Smooth muscle cell (in vitro differentiated cells): ENCODE data around the gene CCDC169. TPM values are rescaled to one million over a fixed set of nuclear protein-coding genes. Genes with fewer than 3 reads are reported as not detected.

Experiments
- DNase-seq: peaks from one replicate; lab custom pipeline; 2025; ENCODE audit not compliant: unreplicated experiment; lab: John Stamatoyannopoulos, UW
- H2AFZ ChIP-seq: fragments of 200-600 bp; sonication (generic); 2 replicates; pipeline ENCODE4 v1.6.0; 2016; ENCODE audit warnings: antibody characterized with exemption, low read depth, mild to moderate bottlenecking
- H3F3A ChIP-seq: fragments of 200-600 bp; sonication (generic); 2 replicates; pipeline ENCODE4 v1.6.0; 2017; ENCODE audit warnings: antibody characterized with exemption, low read depth
- H3K27ac ChIP-seq: fragments of 200-600 bp; sonication (generic); 2 replicates; pipeline ENCODE4 v1.5.1; 2016; ENCODE audit warnings: low read depth, mild to moderate bottlenecking
- H3K27me3 ChIP-seq: fragments of 200-600 bp; sonication (generic); 2 replicates; pipeline ENCODE4 v1.6.1; 2016; ENCODE audit warnings: low read depth, mild to moderate bottlenecking
- H3K36me3 ChIP-seq: fragments of 200-600 bp; sonication (generic); 2 replicates; pipeline ENCODE4 v1.5.1; 2016; ENCODE audit warnings: low read depth
- H3K4me1 ChIP-seq: fragments of 200-600 bp; sonication (generic); 2 replicates; pipeline ENCODE4 v1.5.1; 2016; ENCODE audit warnings: low read depth
- H3K4me2 ChIP-seq: fragments of 200-600 bp; sonication (generic); 2 replicates; pipeline ENCODE4 v1.6.0; 2016; ENCODE audit warnings: mild to moderate bottlenecking
- H3K4me3 ChIP-seq: fragments of 200-600 bp; sonication (generic); 2 replicates; pipeline ENCODE4 v1.5.1; 2016; ENCODE audit warnings: mild to moderate bottlenecking
- H3K79me2 ChIP-seq: fragments of 200-600 bp; sonication (generic); 2 replicates; pipeline ENCODE4 v1.6.0; 2016; ENCODE audit warnings: low read depth, mild to moderate bottlenecking
- H3K9ac ChIP-seq: fragments of 200-600 bp; sonication (generic); 2 replicates; pipeline ENCODE4 v1.6.0; 2016; ENCODE audit warnings: low read depth
- H3K9me3 ChIP-seq: fragments of 200-600 bp; sonication (generic); replicated peaks from 2 replicates; pipeline ENCODE4 v1.5.1; 2016; ENCODE audit warnings: low read depth
- H4K20me1 ChIP-seq: fragments of 200-600 bp; sonication (generic); 2 replicates; pipeline ENCODE4 v1.6.0; 2016; ENCODE audit warnings: low read depth
- CTCF ChIP-seq: fragments of 200-600 bp; sonication (generic); IDR thresholded peaks from 2 replicates; pipeline ENCODE4 v1.5.1; 2017; ENCODE audit warnings: borderline replicate concordance, mild to moderate bottlenecking, antibody characterized with exemption; ENCODE audit not compliant: insufficient read depth, poor library complexity, severe bottlenecking
- WGBS: methylation state at CpG from one replicate; pipeline ENCODE4 v1.1.7; 2016; ENCODE audit warnings: low lambda C conversion rate; 5-methylcytosine and 5-hydroxymethylcytosine counted together
- polyA plus RNA-seq: library from polyadenylated mRNA; unstranded; fragments of >200 nt; fragmentation: Nextera tagmentation; extraction: Ambion mirVana; gene quantifications from 2 replicates; pipeline ENCODE4 v1.2.1, GENCODE V29; 2016
- small RNA-seq: library from RNA; depleted of rRNA; stranded (forward); fragments of <200 nt; gene quantifications from one replicate; pipeline ENCODE3, GENCODE V24; 2014
- total RNA-seq: library from RNA; depleted of rRNA; stranded (reverse); fragments of >200 nt; gene quantifications from 2 replicates; pipeline ENCODE4 v1.2.3, GENCODE V29; 2014

Gene CCDC169
- total and polyA plus RNA-seq, 2 experiments from 2014 or later = 1.1 to 1.5 TPM

GRCh38 chr13:36190771-36191170 lies 106.8 kb downstream of the CCDC169 start:
- Histone ChIP-seq H3K27ac (no peak overlapping the region), H3K4me2 (no peak overlapping the region), H3K27me3 (peaks cover 4% of the 10 kb centered on the region), H4K20me1 (no peaks in the 10 kb centered on the region), H3F3A (no peaks in the 10 kb centered on the region), H3K9ac (no peak overlapping the region), H3K79me2 (no peaks in the 10 kb centered on the region), H2AFZ (no peak overlapping the region), H3K36me3 (no peaks in the 10 kb centered on the region), H3K9me3 (no peaks in the 10 kb centered on the region), H3K4me1 (peaks cover 11% of the 10 kb centered on the region), H3K4me3 (no peak overlapping the region)
- no peak for DNase-seq
- TF ChIP-seq CTCF = no peak
- WGBS = 87% methylated on average over 3 of the region's 3 CpGs

DNA sequence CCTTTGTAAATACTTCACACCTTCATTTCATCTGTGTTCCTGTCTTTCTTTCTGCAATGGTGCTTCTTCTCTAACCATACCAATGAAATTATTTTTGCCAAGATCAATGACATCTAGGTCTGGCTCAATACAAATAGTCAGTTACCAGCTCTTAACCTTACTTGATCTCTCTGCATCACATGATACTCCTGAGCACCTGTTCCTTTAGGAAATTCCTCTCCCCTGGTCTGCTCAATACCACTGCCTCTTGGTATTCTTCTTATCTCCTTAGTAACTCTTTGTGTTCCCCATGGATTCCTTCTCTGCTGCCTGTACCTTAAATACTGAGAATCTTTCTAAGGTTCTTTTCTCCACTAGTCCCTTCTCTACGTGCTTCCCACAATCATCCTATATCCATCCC lies 109.2 kb downstream of the CCDC169 start:
- Histone ChIP-seq H3K9me3 (no peaks in the 10 kb centered on the region), H3K9ac (no peak overlapping the region), H3K79me2 (no peaks in the 10 kb centered on the region), H3K4me3 (no peak overlapping the region), H3K27me3 (peaks cover 4% of the 10 kb centered on the region), H4K20me1 (no peaks in the 10 kb centered on the region), H3F3A (no peaks in the 10 kb centered on the region), H3K4me2 (no peak overlapping the region), H2AFZ (no peak overlapping the region), H3K36me3 (no peaks in the 10 kb centered on the region), H3K27ac (no peak overlapping the region), H3K4me1 (peaks cover 4% of the 10 kb centered on the region)
- no peak for DNase-seq
- TF ChIP-seq CTCF = no peak
- WGBS = 90% methylated on average over 1 of the region's 1 CpG

- Histone ChIP-seq H3K36me3 (no peaks in the 10 kb centered on the region), H4K20me1 (no peaks in the 10 kb centered on the region), H3K4me2 (no peak overlapping the region), H3K79me2 (no peaks in the 10 kb centered on the region), H2AFZ (no peak overlapping the region), H3F3A (no peaks in the 10 kb centered on the region), H3K9me3 (no peaks in the 10 kb centered on the region), H3K27ac (no peak overlapping the region), H3K4me3 (no peak overlapping the region), H3K4me1 (no peaks in the 10 kb centered on the region), H3K27me3 (no peaks in the 10 kb centered on the region), H3K9ac (no peak overlapping the region)
- DNase-seq = no peak
- no peak for TF ChIP-seq CTCF
These were observed 113.7 kb downstream of the CCDC169 start for GRCh38 chr13:36183901-36184300.

Small RNA genes lying within 50 kb of the gene (small RNA-seq; reads per million reads assigned to genes)
- gene RNU6-71P = not detected

Other genes starting within 250 kb of the CCDC169 start
- 0.31 and 0.72 TPM in 2 replicates for gene DCLK1, start 166.4 kb downstream of the CCDC169 start, total RNA-seq
- gene DCLK1, start 166.4 kb downstream of the CCDC169 start, polyA plus RNA-seq = not detected in 2 replicates
- gene SOHLH2, start 83.3 kb downstream of the CCDC169 start, total RNA-seq = 0.04 and 0.13 TPM in 2 replicates
- gene SOHLH2, start 83.3 kb downstream of the CCDC169 start, polyA plus RNA-seq = not detected in 2 replicates
- gene SPART, start 48.6 kb upstream of the CCDC169 start, total RNA-seq = 44.0 and 71.1 TPM in 2 replicates
- 39.0 and 45.1 TPM in 2 replicates for gene SPART, start 48.6 kb upstream of the CCDC169 start, polyA plus RNA-seq
- gene CCNA1, start 134.7 kb upstream of the CCDC169 start, total RNA-seq = 0.63 and 1.1 TPM in 2 replicates
- not detected in 2 replicates for gene CCNA1, start 134.7 kb upstream of the CCDC169 start, polyA plus RNA-seq